Measurements from ENCODE around the gene HSP90AB1. TPM values are rescaled to one million over a fixed set of nuclear protein-coding genes. Genes with fewer than 3 reads are reported as not detected.
A peak's percentile ranks its signal among the peaks of the same experiment; 100 is the strongest.

HSP90AB1 gene
- total RNA-seq, 2 experiments from 2014 or later, result 2,120 to 2,263 TPM

GRCh38 chr6:44264154-44265006, 17.5 kb downstream of the HSP90AB1 start:
- CTCF ChIA-PET, result interaction anchor here (0.6 to 5.2 kb wide), 13 partner anchors 8 to 168 kb away, joined by 3 to 38 read pairs (median 5); partner anchors contain the start of gene AARS2
- H3K4me3 Mint-ChIP-seq, result peak overlapping the region; percentile 88
- H3K36me3 Mint-ChIP-seq (ENCODE audit: low read depth), result peaks cover 21% of the 10 kb centered on the region
- peaks cover 6% of the 10 kb centered on the region for H3K27me3 Mint-ChIP-seq
- peak overlapping the region; percentile 93 for H3K27ac Mint-ChIP-seq
- ATAC-seq (peak; percentile 39), DNase-seq (peak; percentile 67)
- peaks cover 50% of the 10 kb centered on the region for H3K4me1 Mint-ChIP-seq
- POLR2A ChIA-PET, result interaction anchor here (1.4 kb wide), 2 partner anchors 15 to 17 kb away, joined by 5 to 11 read pairs; partner anchors contain the start of gene HSP90AB1
- intact Hi-C loops (cut with DNase I, micrococcal nuclease), result loop anchor here (1.0 to 5.0 kb wide), 15 partner anchors 7 to 193 kb away; partner anchors contain the start of genes AARS2 (in 2 of the 2), MRPL14 (in 2 of the 2), SLC35B2 (in 2 of the 2) and TMEM63B (in 2 of the 2)
- no peaks in the 10 kb centered on the region for H3K9me3 Mint-ChIP-seq (ENCODE audit: low read depth)

- Mint-ChIP-seq H3K4me3 (peak within 1 kb of the TSS; percentile 88), H3K27me3 (peaks cover 14% of the 10 kb centered on the region), H3K27ac (peak within 1 kb of the TSS; percentile 93), H3K4me1 (peaks cover 58% of the 10 kb centered on the region), H3K36me3 (ENCODE audit: low read depth) (peaks cover 21% of the 10 kb centered on the region), H3K9me3 (ENCODE audit: low read depth) (no peaks in the 10 kb centered on the region)
- DNase-seq, result peak; percentile 97
- ATAC-seq, result peak; percentile 52
- intact Hi-C loops (cut with DNase I, micrococcal nuclease), result loop anchor here (1.0 to 5.0 kb wide), 15 partner anchors 8 to 192 kb away; partner anchors contain the start of genes AARS2 (in 2 of the 2), MRPL14 (in 2 of the 2), SLC35B2 (in 2 of the 2) and TMEM63B (in 2 of the 2)
- CTCF ChIA-PET, result interaction anchor here (1.1 to 5.2 kb wide), 8 partner anchors 9 to 169 kb away, joined by 4 to 38 read pairs (median 6); partner anchors contain the start of gene AARS2
- POLR2A ChIA-PET, result interaction anchor here (1.4 kb wide), 2 partner anchors 16 to 18 kb away, joined by 5 to 11 read pairs; partner anchors contain the start of gene HSP90AB1
These were observed 18.3 kb downstream of the HSP90AB1 start, which contains the start of gene NFKBIE for GRCh38 chr6:44265007-44265721. Gene NFKBIE, minus strand, starts transcription at chr6:44265551. Its CDS starts 205 bp downstream, at chr6:44265346.

GRCh38 chr6:44265722-44266233, 18.9 kb downstream of the HSP90AB1 start:
- ChIA-PET POLR2A (no interaction called here), CTCF (interaction anchor here (1.7 to 5.2 kb wide), 4 partner anchors 39 to 72 kb away, joined by 6 to 38 read pairs (median 11); partner anchors contain the start of gene AARS2)
- Mint-ChIP-seq H3K4me3 (peak overlapping the region; percentile 88), H3K9me3 (ENCODE audit: low read depth) (no peaks in the 10 kb centered on the region), H3K4me1 (peaks cover 58% of the 10 kb centered on the region), H3K36me3 (ENCODE audit: low read depth) (peaks cover 20% of the 10 kb centered on the region), H3K27me3 (peaks cover 14% of the 10 kb centered on the region), H3K27ac (peak overlapping the region; percentile 34)
- ATAC-seq (peak; percentile 45), DNase-seq (no peak)
- intact Hi-C loops (cut with DNase I, micrococcal nuclease), result loop anchor here (1.0 to 5.0 kb wide), 15 partner anchors 8 to 192 kb away; partner anchors contain the start of genes AARS2 (in 2 of the 2), MRPL14 (in 2 of the 2), SLC35B2 (in 2 of the 2) and TMEM63B (in 2 of the 2)

GRCh38 chr6:44266347-44266746, 19.4 kb downstream of the HSP90AB1 start:
- Mint-ChIP-seq H3K9me3 (ENCODE audit: low read depth) (no peaks in the 10 kb centered on the region), H3K27ac (peak overlapping the region; percentile 34)

DNA sequence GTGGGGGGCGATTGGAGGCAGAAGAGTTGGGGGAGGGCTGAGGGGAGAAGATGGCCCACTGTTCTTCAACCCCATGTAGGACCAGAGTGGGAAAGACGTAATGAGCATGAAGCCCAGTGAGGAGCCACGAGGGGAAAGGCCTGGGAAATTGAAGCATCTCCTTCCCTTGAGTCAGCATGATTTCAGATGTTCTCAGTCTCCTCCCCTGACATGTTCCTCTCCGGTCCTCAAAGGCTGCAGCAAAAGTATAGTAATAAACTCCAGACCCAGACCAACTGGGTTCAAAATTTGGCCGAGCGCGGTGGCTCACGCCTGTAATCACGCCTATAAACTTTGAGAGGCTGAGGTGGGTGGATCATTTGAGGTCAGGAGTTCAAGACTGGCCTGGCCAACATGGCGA, 20.4 kb downstream of the HSP90AB1 start:
- DNase-seq, result no peak
- H3K4me1 Mint-ChIP-seq, result peaks cover 49% of the 10 kb centered on the region
- ChIA-PET POLR2A (interaction anchor here (0.7 to 1.1 kb wide), 3 partner anchors 38 to 169 kb away, joined by 3 read pairs; no protein-coding TSS in a partner anchor), CTCF (interaction anchor here (0.6 to 5.2 kb wide), 17 partner anchors 10 to 640 kb away, joined by 3 to 56 read pairs (median 8); partner anchors contain the start of genes AARS2 and SPATS1)
- H3K27ac Mint-ChIP-seq, result no peak overlapping the region
- intact Hi-C loops (cut with DNase I, micrococcal nuclease), result loop anchor here in 1 of 2 experiments (5.0 kb wide), 1 partner anchor 190 kb away; no protein-coding TSS in a partner anchor
- peaks cover 14% of the 10 kb centered on the region for H3K36me3 Mint-ChIP-seq (ENCODE audit: low read depth)
- ATAC-seq, result no peak
- no peak overlapping the region for H3K4me3 Mint-ChIP-seq
- H3K27me3 Mint-ChIP-seq, result peaks cover 26% of the 10 kb centered on the region
- H3K9me3 Mint-ChIP-seq (ENCODE audit: low read depth), result no peaks in the 10 kb centered on the region

More at GRCh38 chr6:44266347-44266746, 19.4 kb downstream of the HSP90AB1 start:
- Mint-ChIP-seq H3K4me3 (peak overlapping the region; percentile 88), H3K27me3 (peaks cover 18% of the 10 kb centered on the region), H3K36me3 (ENCODE audit: low read depth) (peaks cover 16% of the 10 kb centered on the region), H3K4me1 (peaks cover 53% of the 10 kb centered on the region)
- intact Hi-C loops (cut with DNase I, micrococcal nuclease), result loop anchor here in 1 of 2 experiments (5.0 kb wide), 1 partner anchor 191 kb away; no protein-coding TSS in a partner anchor
- ATAC-seq (no peak), DNase-seq (no peak)
- POLR2A ChIA-PET, result interaction anchor here (1.0 kb wide), 1 partner anchor 39 kb away, joined by 3 read pairs; no protein-coding TSS in a partner anchor
- CTCF ChIA-PET, result interaction anchor here (0.6 to 5.2 kb wide), 8 partner anchors 9 to 639 kb away, joined by 3 to 56 read pairs (median 18); partner anchors contain the start of gene AARS2

GRCh38 chr6:44268095-44268628, 21.3 kb downstream of the HSP90AB1 start:
- DNase-seq, result peak; percentile 76
- ChIA-PET POLR2A (interaction anchor here (0.6 to 1.6 kb wide), 5 partner anchors 44 to 204 kb away, joined by 3 read pairs; partner anchors contain the start of gene AARS2), CTCF (interaction anchor here (0.6 to 5.2 kb wide), 33 partner anchors 10 to 840 kb away, joined by 3 to 56 read pairs (median 6); partner anchors contain the start of genes AARS2 and SLC29A1)
- intact Hi-C loops (cut with DNase I, micrococcal nuclease), result loop anchor here (1.0 to 5.0 kb wide), 5 partner anchors 36 to 189 kb away; no protein-coding TSS in a partner anchor
- H3K9me3 Mint-ChIP-seq (ENCODE audit: low read depth), result no peaks in the 10 kb centered on the region
- ATAC-seq, result no peak
- H3K4me3 Mint-ChIP-seq, result no peak overlapping the region
- H3K4me1 Mint-ChIP-seq, result peaks cover 40% of the 10 kb centered on the region
- H3K27me3 Mint-ChIP-seq, result peaks cover 34% of the 10 kb centered on the region
- H3K27ac Mint-ChIP-seq, result no peak overlapping the region
- H3K36me3 Mint-ChIP-seq (ENCODE audit: low read depth), result peaks cover 5% of the 10 kb centered on the region

DNA sequence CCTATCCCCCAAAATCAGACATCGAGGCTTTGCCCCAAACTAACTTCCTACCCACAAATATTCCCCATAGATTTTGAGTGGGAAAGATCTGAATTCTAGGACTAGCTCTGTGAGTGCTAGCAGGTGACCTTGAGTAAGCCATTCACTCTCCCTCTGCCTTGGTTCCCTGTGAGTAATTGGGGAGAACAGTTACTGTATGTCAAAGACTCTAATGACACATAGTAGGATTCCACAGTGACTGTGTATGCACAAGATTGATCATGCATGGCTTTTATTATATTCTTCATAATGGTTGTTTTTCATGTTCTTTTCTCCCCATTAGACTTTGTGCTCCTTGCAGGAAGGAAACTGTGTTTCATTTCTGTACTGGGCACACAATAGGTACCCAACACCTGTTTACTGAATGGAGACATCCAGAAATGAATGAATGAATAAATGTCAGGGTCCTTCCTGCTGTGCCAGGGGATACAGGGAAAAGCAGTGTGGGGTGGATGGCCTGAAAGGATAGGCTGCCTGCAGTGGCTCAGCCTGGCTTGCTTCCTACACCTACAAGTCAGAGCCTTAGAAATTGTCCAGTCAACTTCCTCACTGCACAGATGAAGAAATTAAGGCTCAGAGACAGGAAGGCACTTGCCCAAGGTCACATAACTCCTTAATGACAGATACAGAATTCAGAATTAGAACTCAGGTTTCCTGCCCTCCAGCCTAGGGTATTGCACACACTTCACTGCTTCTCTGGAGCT, 22.4 kb downstream of the HSP90AB1 start:
- peak; percentile 57 for ATAC-seq
- no peak for DNase-seq
- ChIA-PET POLR2A (interaction anchor here (1.6 kb wide), 1 partner anchor 67 kb away, joined by 3 read pairs; no protein-coding TSS in a partner anchor), CTCF (interaction anchor here (0.6 to 5.2 kb wide), 25 partner anchors 9 to 206 kb away, joined by 3 to 55 read pairs (median 7); partner anchors contain the start of genes AARS2 and SLC29A1)
- intact Hi-C loops (cut with DNase I, micrococcal nuclease), result loop anchor here in 1 of 2 experiments (2.0 to 5.0 kb wide), 2 partner anchors 35 to 188 kb away; no protein-coding TSS in a partner anchor
- H3K27ac Mint-ChIP-seq, result no peak overlapping the region
- H3K4me3 Mint-ChIP-seq, result peak overlapping the region; percentile 5
- no peaks in the 10 kb centered on the region for H3K9me3 Mint-ChIP-seq (ENCODE audit: low read depth)
- peaks cover 32% of the 10 kb centered on the region for H3K4me1 Mint-ChIP-seq
- H3K27me3 Mint-ChIP-seq, result peaks cover 44% of the 10 kb centered on the region
- no peaks in the 10 kb centered on the region for H3K36me3 Mint-ChIP-seq (ENCODE audit: low read depth)

DNA sequence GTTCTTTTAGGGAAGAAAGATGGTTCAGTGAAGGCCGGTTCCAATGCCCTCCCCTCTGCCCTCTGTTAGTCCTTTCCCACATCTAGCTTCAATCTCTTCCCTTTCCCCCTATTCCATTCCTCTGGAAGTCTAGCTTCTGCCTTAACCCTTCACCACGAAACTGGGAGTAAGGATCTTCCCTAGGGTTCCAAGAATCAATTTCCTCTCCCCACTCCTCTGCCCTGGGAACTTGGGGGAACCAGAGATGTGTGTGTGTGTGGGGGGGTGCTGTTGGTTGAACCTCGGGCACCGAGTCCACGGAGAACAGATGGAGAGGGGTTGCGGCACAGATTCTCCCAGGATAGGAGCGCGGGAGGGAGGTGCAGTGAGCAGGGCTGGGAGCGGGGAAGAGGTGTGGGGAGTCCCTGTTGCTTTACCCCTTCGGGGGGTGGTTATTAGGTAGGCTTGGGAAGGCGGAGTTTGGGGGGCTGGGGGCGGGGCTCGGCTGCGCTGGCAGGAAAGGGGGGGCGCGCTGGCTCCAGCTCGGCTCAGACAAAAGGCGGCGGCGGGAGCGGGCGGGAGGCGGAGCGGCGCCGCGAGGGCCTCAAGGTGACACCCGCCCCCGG, 23.1 kb downstream of the HSP90AB1 start, which contains the start of gene TMEM151B:
Gene TMEM151B, plus strand, starts transcription at position 530 of the 605 bp plus-strand sequence. CDS start 293 bp downstream, outside the sequence.
- ChIA-PET CTCF (interaction anchor here (0.6 to 4.9 kb wide), 8 partner anchors 19 to 98 kb away, joined by 3 to 55 read pairs (median 8); no protein-coding TSS in a partner anchor), POLR2A (interaction anchor here (1.6 kb wide), 1 partner anchor 66 kb away, joined by 3 read pairs; no protein-coding TSS in a partner anchor)
- H3K27ac Mint-ChIP-seq, result no peak within 1 kb of the TSS
- H3K27me3 Mint-ChIP-seq, result peaks cover 47% of the 10 kb centered on the region
- H3K9me3 Mint-ChIP-seq (ENCODE audit: low read depth), result no peaks in the 10 kb centered on the region
- no peaks in the 10 kb centered on the region for H3K36me3 Mint-ChIP-seq (ENCODE audit: low read depth)
- peak within 1 kb of the TSS; percentile 38 for H3K4me3 Mint-ChIP-seq
- no peak for DNase-seq
- no peak for ATAC-seq
- peaks cover 32% of the 10 kb centered on the region for H3K4me1 Mint-ChIP-seq
- intact Hi-C loops (cut with DNase I, micrococcal nuclease), result loop anchor here in 1 of 2 experiments (2.0 to 5.0 kb wide), 2 partner anchors 35 to 187 kb away; no protein-coding TSS in a partner anchor
